Mucosa of descending colon (tissue), 3 donors: Measurements from ENCODE around the gene LYPD1. TPM values are rescaled to one million over a fixed set of nuclear protein-coding genes. Genes with fewer than 3 reads are reported as not detected.

Experiments used
- ATAC-seq: fragments of 200-7000 bp; cut with Tn5 transposase; one replicate; pipeline ENCODE4 v1.9.1; 2020; ENCODE audit warnings: mild to moderate bottlenecking, moderate library complexity
- DNase-seq, 3 donors: peaks; one replicate each; pipeline ENCODE4 v3.0.0-alpha.2; 2020
- H3K36me3 ChIP-seq: fragments of 200-600 bp; one replicate; pipeline ENCODE4 v1.8.0; 2021; ENCODE audit warnings: low read depth, mild to moderate bottlenecking
- H3K4me1 ChIP-seq: fragments of 200-600 bp; one replicate; pipeline ENCODE4 v1.8.0; 2021; ENCODE audit warnings: low read depth, mild to moderate bottlenecking
- H3K4me3 ChIP-seq: fragments of 200-600 bp; one replicate; pipeline ENCODE4 v1.8.0; 2021; ENCODE audit warnings: mild to moderate bottlenecking
- H3K9me3 ChIP-seq: fragments of 200-600 bp; one replicate; pipeline ENCODE4 v1.8.0; 2021; ENCODE audit warnings: mild to moderate bottlenecking
- intact Hi-C, 2 donors: fragments of 100-400 bp; cut with DNase I in 1 of 2; cut with micrococcal nuclease in 1 of 2; formaldehyde crosslinking; loops; one replicate each; pipeline versions ENCODE4 v1.11.0 to v1.11.1; 2022; cut with DNase I, micrococcal nuclease
- total RNA-seq, 3 donors: library from RNA; stranded (reverse); fragmentation: NEBNext Ultra II Directional in 2 of 3; extraction: Animal tissue kit (Norgen Biotek cat#: 25700) in 2 of 3; gene quantifications; one replicate each; pipeline versions ENCODE4 v1.2.1 to v1.2.4, GENCODE V29; 2021 to 2023
- TF ChIP-seq, protein P1 (sequence below): fragments of 200-600 bp; IDR thresholded peaks from one replicate; pipeline ENCODE4 v1.8.0; 2022; ENCODE audit warnings: antibody characterized with exemption, mild to moderate bottlenecking
- donor health status: DM: no; HTN: no; CAD: no; lungs with moderate emphysema.
- donor health status: DM: no; HTN: no; CAD: no.
- donor health status: DM: no; HTN: yes; CAD: no.

LYPD1 gene
- total RNA-seq, 3 donors from 2014 or later = 1.8 to 3.2 TPM; not detected in 1

DNA sequence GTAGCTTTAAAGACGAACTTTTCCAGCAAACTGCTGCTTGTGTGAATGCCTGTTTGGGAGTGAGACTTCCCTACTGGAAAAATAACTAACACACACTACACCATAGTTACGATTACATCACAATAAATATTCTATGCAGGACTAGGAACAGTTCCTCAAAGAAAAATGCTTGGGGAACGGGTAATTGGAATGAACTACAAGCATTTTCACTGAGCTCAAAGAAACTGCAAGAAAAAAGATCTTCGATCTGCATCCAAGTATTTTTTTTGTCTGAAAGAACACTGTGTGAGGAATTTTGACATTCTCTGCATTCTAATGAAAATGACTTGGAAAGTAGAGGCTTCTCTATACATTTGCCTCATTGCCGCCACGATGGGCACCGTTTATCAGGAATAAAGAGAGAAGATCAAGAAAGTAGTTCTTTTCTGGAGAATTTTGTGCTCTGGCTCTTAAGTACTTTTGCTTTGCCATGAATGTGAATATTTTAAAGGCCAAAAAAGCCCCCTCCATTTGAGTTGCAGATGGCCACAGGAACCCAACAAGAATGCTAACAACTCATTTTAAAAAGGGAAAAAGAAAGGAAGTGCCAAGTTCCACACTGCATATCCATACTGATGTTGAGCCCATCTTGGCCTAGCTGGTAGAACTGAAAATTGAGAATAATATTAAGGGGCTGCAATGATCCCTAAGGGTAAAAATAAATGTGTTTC lies 13.6 kb downstream of the LYPD1 start:
- ATAC-seq = no peak
- H3K4me3 ChIP-seq = no peak overlapping the region
- TF ChIP-seq, protein P1, sequence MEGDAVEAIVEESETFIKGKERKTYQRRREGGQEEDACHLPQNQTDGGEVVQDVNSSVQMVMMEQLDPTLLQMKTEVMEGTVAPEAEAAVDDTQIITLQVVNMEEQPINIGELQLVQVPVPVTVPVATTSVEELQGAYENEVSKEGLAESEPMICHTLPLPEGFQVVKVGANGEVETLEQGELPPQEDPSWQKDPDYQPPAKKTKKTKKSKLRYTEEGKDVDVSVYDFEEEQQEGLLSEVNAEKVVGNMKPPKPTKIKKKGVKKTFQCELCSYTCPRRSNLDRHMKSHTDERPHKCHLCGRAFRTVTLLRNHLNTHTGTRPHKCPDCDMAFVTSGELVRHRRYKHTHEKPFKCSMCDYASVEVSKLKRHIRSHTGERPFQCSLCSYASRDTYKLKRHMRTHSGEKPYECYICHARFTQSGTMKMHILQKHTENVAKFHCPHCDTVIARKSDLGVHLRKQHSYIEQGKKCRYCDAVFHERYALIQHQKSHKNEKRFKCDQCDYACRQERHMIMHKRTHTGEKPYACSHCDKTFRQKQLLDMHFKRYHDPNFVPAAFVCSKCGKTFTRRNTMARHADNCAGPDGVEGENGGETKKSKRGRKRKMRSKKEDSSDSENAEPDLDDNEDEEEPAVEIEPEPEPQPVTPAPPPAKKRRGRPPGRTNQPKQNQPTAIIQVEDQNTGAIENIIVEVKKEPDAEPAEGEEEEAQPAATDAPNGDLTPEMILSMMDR = no peak
- no peaks in the 10 kb centered on the region for H3K4me1 ChIP-seq
- DNase-seq = no peak
- no peaks in the 10 kb centered on the region for H3K36me3 ChIP-seq
- intact Hi-C loops = no loop called here
- H3K9me3 ChIP-seq = no peaks in the 10 kb centered on the region

DNA sequence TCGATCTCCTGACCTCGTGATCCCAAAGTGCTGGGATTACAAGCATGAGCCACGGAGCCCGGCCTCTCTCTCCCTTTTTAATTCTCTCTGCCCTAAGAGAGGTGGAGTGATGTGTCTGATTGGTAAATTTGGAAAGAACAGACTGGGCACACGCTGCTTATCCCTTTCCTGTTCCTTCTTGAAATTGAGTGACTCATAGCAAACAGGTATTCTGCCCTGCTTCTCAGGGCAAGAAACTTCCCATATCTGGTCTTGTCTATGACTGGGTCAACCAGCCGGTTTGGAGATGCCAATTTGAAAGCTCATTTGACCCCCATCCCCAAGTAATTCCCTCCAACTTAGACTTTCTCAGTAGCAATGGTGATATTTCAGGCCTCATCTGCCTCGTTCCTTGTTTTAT lies 15.0 kb downstream of the LYPD1 start:
- TF ChIP-seq, protein P1 = no peak
- no peaks in the 10 kb centered on the region for H3K36me3 ChIP-seq
- DNase-seq = no peak
- no peak for ATAC-seq
- H3K9me3 ChIP-seq = no peaks in the 10 kb centered on the region
- intact Hi-C loops = no loop called here
- H3K4me1 ChIP-seq = no peaks in the 10 kb centered on the region
- no peak overlapping the region for H3K4me3 ChIP-seq

DNA sequence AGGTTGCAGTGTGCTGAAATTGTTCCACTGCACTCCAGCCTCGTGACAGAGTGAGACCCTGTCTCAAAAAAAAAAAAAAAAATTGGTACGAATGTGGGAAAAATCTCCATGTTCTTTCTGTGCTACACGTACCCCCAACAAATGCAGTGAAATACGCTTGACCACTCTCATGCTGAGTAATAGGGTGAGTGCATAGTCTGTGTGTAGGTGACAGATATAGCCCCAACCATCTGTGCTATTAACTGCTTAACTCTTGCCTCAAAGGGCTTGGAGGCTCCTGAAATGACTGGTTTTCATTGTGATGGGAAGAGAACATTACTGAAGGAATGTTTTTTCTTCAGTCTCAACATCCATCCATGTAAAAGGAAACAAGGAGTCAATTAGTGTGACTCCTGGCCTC lies 15.7 kb downstream of the LYPD1 start:
- ATAC-seq = no peak
- intact Hi-C loops = no loop called here
- no peak for DNase-seq
- no peaks in the 10 kb centered on the region for H3K9me3 ChIP-seq
- TF ChIP-seq, protein P1 = no peak
- no peaks in the 10 kb centered on the region for H3K4me1 ChIP-seq
- H3K4me3 ChIP-seq = no peak overlapping the region
- no peaks in the 10 kb centered on the region for H3K36me3 ChIP-seq

DNA sequence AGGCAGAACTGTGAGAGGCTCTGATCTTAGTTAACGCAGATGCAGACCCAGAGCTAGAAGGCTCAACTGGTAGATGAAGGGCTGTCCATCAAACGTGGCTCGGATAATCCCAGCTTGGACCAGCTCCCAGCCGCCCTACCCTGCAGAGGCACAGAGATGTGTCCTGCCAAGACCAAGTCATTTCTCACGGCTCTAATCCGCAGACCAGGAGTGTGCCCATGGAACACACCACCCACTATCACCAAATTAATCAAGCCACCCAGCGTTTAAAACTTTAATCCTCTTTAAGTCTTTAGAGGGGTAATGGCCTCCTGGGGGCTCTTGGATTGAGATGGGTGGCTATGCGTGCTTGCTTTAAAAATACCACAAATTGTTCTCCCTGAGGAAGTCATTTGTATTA lies 17.5 kb downstream of the LYPD1 start:
- intact Hi-C loops = no loop called here
- H3K4me1 ChIP-seq = no peaks in the 10 kb centered on the region
- H3K9me3 ChIP-seq = no peaks in the 10 kb centered on the region
- no peak for ATAC-seq
- TF ChIP-seq, protein P1 = no peak
- no peak for DNase-seq
- no peaks in the 10 kb centered on the region for H3K36me3 ChIP-seq
- no peak overlapping the region for H3K4me3 ChIP-seq

DNA sequence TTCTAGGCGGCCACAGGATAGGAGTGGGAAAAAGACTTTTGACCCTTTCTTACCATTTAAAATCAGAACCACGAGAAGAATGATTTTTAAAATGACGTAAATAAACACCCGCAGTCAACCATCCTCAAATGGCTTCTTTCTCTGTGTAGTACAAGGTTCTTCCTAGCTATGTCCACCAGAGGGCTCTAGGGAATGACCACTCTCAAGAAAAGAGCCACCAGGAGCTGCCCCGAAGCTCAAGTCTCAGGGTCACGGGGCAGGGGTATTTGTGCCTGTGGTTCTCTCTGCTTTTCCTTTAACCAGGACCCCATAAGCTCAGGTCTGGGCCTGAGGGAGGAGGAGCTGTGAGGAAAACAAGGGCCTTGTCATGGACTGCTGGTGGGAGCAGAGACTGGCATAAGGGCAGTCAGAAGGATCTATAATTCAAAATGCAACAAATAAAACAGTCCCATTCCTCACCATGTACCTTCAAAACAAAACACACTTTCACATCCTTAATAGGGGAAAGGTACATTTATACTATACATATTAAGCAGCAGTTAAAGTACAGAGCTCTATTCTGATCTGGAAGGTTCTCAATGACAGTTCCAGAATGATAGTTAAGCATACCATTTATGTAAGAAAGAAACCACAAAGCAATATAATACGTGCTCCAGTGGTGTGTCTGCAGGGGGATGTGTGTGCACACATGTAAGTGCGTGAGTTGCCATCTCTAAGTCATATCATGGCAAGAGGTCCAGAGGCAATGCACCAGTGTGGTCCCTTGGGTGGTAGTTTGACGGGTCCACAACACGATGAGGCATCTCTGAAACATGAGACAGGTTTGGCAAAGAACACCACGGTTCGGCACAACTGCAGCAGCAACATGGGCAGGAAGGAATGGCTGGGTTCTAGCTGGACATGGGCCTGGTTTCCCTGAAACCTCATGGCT lies 18.6 kb downstream of the LYPD1 start:
- H3K36me3 ChIP-seq = no peaks in the 10 kb centered on the region
- intact Hi-C loops = no loop called here
- H3K4me3 ChIP-seq = no peak overlapping the region
- TF ChIP-seq, protein P1 = no peak
- H3K4me1 ChIP-seq = no peaks in the 10 kb centered on the region
- DNase-seq (no peak), ATAC-seq (no peak)
- no peaks in the 10 kb centered on the region for H3K9me3 ChIP-seq
